HEK293 (cell line): ENCODE data around the gene NDST1.

Source experiments
- CTCF ChIA-PET: fragments of 350-600 bp; formaldehyde crosslinking; extraction: SDS; loops from one replicate; lab custom pipeline; 2021; ENCODE audit warnings: antibody characterized with exemption; lab: Yijun Ruan, JAX
- POLR2A ChIA-PET: fragments of 300-600 bp; formaldehyde crosslinking; extraction: SDS; loops from one replicate; lab custom pipeline; 2020; ENCODE audit warnings: antibody characterized with exemption, inconsistent platforms; lab: Yijun Ruan, JAX
- H3K27ac ChIP-seq: fragments of 200-500 bp; sonication (Bioruptor generic); 2 replicates; pipeline ENCODE4 v1.5.1; 2014; ENCODE audit warnings: low read depth, low read length, control low read depth, inconsistent platforms; ENCODE audit errors: extremely low read depth
- H3K36me3 ChIP-seq, 2 experiments: fragments of 200-500 bp in 1 of 2; sonication (Bioruptor generic) in 1 of 2; 1 replicate in 1 of 2; 2 replicates in 1 of 2; pipeline ENCODE4 v1.5.1; 2014 to 2017; ENCODE audit warnings: inconsistent platforms in 2 of 2, low read length in 2 of 2; ENCODE audit not compliant: control insufficient read depth in 2 of 2, insufficient read depth in 1 of 2
- H3K4me1 ChIP-seq: fragments of 200-500 bp; sonication (Bioruptor generic); 2 replicates; pipeline ENCODE4 v1.5.1; 2014; ENCODE audit warnings: mild to moderate bottlenecking, low read length, inconsistent platforms; ENCODE audit not compliant: control insufficient read depth, insufficient read depth
- H3K4me3 ChIP-seq: 2 replicates; pipeline ENCODE4 v1.5.1; 2011; ENCODE audit warnings: low read depth, mild to moderate bottlenecking, control low read depth, low read length, moderate library complexity
- H3K9me3 ChIP-seq: fragments of 200-500 bp; sonication (Bioruptor generic); 2 replicates; pipeline ENCODE4 v1.5.1; 2014; ENCODE audit warnings: low read depth, low read length, inconsistent platforms; ENCODE audit not compliant: control insufficient read depth, insufficient read depth
- FEZF1 ChIP-seq: fragments of 450-650 bp; formaldehyde crosslinking; IDR thresholded peaks from 2 replicates; pipeline ENCODE4 v1.5.1; 2016; ENCODE audit warnings: missing biosample characterization, missing genetic modification characterization
- GLIS1 ChIP-seq: fragments of 450-650 bp; formaldehyde crosslinking; IDR thresholded peaks from 2 replicates; pipeline ENCODE4 v1.5.1; 2016; ENCODE audit warnings: missing biosample characterization, missing genetic modification characterization
- HOXA7 ChIP-seq: sonication (generic); formaldehyde crosslinking; IDR thresholded peaks from 2 replicates; pipeline ENCODE4 v1.8.1; 2022; ENCODE audit warnings: missing genetic modification reagents, borderline replicate concordance
- IKZF3 ChIP-seq: fragments of 450-650 bp; IDR thresholded peaks from 2 replicates; pipeline ENCODE4 v1.5.0; 2018; ENCODE audit warnings: missing biosample characterization, mild to moderate bottlenecking, missing genetic modification characterization, moderate library complexity
- KLF10 ChIP-seq: fragments of 450-650 bp; IDR thresholded peaks from 2 replicates; pipeline ENCODE4 v1.5.1; 2018; ENCODE audit warnings: missing biosample characterization, mild to moderate bottlenecking, missing genetic modification characterization
- MYNN ChIP-seq: fragments of 450-650 bp; formaldehyde crosslinking; IDR thresholded peaks from 2 replicates; pipeline ENCODE4 v1.5.1; 2016; ENCODE audit warnings: missing biosample characterization, missing genetic modification characterization, borderline replicate concordance
- SP7 ChIP-seq: fragments of 450-650 bp; formaldehyde crosslinking; IDR thresholded peaks from 2 replicates; pipeline ENCODE4 v1.5.1; 2016; ENCODE audit warnings: missing biosample characterization, missing genetic modification characterization
- ZBTB11 ChIP-seq: fragments of 450-650 bp; formaldehyde crosslinking; conservative IDR thresholded peaks from 2 replicates; pipeline ENCODE4 v1.5.1; 2016; ENCODE audit warnings: low read depth, missing biosample characterization, missing genetic modification characterization
- ZEB2 ChIP-seq: fragments of 450-650 bp; formaldehyde crosslinking; IDR thresholded peaks from 2 replicates; pipeline ENCODE4 v1.5.1; 2016; ENCODE audit warnings: missing biosample characterization, missing genetic modification characterization
- ZFP41 ChIP-seq: fragments of 450-650 bp; formaldehyde crosslinking; IDR thresholded peaks from 2 replicates; pipeline ENCODE4 v1.5.1; 2016; ENCODE audit warnings: missing biosample characterization, missing genetic modification characterization, borderline replicate concordance
- ZNF112 ChIP-seq: fragments of 450-650 bp; formaldehyde crosslinking; IDR thresholded peaks from 2 replicates; pipeline ENCODE4 v1.5.0; 2017; ENCODE audit warnings: missing biosample characterization, missing genetic modification characterization
- ZNF146 ChIP-seq: fragments of 450-650 bp; formaldehyde crosslinking; IDR thresholded peaks from 2 replicates; pipeline ENCODE4 v1.5.1; 2016; ENCODE audit warnings: missing biosample characterization, missing genetic modification characterization
- ZNF221 ChIP-seq: fragments of 450-650 bp; formaldehyde crosslinking; IDR thresholded peaks from 2 replicates; pipeline ENCODE4 v1.5.1; 2017; ENCODE audit warnings: missing biosample characterization, missing genetic modification characterization, borderline replicate concordance
- ZNF473 ChIP-seq: fragments of 450-650 bp; formaldehyde crosslinking; IDR thresholded peaks from 2 replicates; pipeline ENCODE4 v1.5.1; 2017; ENCODE audit warnings: missing biosample characterization, missing genetic modification characterization
- ZNF561 ChIP-seq: fragments of 450-650 bp; IDR thresholded peaks from 2 replicates; pipeline ENCODE4 v1.5.1; 2018; ENCODE audit warnings: missing biosample characterization, missing genetic modification characterization, borderline replicate concordance
- ZNF768 ChIP-seq: fragments of 450-650 bp; formaldehyde crosslinking; IDR thresholded peaks from 2 replicates; pipeline ENCODE4 v1.5.1; 2018; ENCODE audit warnings: missing biosample characterization, mild to moderate bottlenecking, missing genetic modification characterization
- ZSCAN16 ChIP-seq: fragments of 450-650 bp; formaldehyde crosslinking; IDR thresholded peaks from 2 replicates; pipeline ENCODE4 v1.5.1; 2016; ENCODE audit warnings: missing biosample characterization, missing genetic modification characterization
- TF ChIP-seq, protein P1 (sequence below): fragments of 450-650 bp; formaldehyde crosslinking; IDR thresholded peaks from 2 replicates; pipeline ENCODE4 v1.5.1; 2016; ENCODE audit warnings: missing biosample characterization, missing genetic modification characterization
- TF ChIP-seq, protein P2 (sequence below): fragments of 450-650 bp; formaldehyde crosslinking; IDR thresholded peaks from 2 replicates; pipeline ENCODE4 v1.5.1; 2017; ENCODE audit warnings: missing biosample characterization, missing genetic modification characterization

Gene NDST1

GRCh38 chr5:150580917-150581316 lies 73.0 kb downstream of the NDST1 start:
- H3K4me3 ChIP-seq, result no peak overlapping the region
- H3K4me1 ChIP-seq, result no peaks in the 10 kb centered on the region
- no peaks in the 10 kb centered on the region for H3K36me3 ChIP-seq
- no peak overlapping the region for H3K27ac ChIP-seq
- H3K9me3 ChIP-seq, result no peaks in the 10 kb centered on the region
- CTCF ChIA-PET, result interaction anchor here (0.6 to 2.9 kb wide), 3 partner anchors 19 to 527 kb away, joined by 3 to 14 read pairs (median 3); no protein-coding TSS in a partner anchor
- no peak for TF ChIP-seq ZNF112
- TF ChIP-seq, protein P1, sequence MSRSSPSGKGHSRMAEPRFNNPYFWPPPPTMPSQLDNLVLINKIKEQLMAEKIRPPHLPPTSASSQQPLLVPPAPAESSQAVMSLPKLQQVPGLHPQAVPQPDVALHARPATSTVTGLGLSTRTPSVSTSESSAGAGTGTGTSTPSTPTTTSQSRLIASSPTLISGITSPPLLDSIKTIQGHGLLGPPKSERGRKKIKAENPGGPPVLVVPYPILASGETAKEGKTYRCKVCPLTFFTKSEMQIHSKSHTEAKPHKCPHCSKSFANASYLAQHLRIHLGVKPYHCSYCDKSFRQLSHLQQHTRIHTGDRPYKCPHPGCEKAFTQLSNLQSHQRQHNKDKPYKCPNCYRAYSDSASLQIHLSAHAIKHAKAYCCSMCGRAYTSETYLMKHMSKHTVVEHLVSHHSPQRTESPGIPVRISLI, result no peak
- no peak for TF ChIP-seq MYNN (tag by site-specific recombination)
- TF ChIP-seq ZNF146 (tag by site-specific recombination), result no peak
- TF ChIP-seq ZEB2 (tag by site-specific recombination), result no peak
- no peak for TF ChIP-seq HOXA7 (CRISPR knock-in tag)
- TF ChIP-seq, protein P2, sequence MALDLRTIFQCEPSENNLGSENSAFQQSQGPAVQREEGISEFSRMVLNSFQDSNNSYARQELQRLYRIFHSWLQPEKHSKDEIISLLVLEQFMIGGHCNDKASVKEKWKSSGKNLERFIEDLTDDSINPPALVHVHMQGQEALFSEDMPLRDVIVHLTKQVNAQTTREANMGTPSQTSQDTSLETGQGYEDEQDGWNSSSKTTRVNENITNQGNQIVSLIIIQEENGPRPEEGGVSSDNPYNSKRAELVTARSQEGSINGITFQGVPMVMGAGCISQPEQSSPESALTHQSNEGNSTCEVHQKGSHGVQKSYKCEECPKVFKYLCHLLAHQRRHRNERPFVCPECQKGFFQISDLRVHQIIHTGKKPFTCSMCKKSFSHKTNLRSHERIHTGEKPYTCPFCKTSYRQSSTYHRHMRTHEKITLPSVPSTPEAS (tag by site-specific recombination), result no peak
- no peak for TF ChIP-seq ZNF768
- POLR2A ChIA-PET, result no interaction called here

DNA sequence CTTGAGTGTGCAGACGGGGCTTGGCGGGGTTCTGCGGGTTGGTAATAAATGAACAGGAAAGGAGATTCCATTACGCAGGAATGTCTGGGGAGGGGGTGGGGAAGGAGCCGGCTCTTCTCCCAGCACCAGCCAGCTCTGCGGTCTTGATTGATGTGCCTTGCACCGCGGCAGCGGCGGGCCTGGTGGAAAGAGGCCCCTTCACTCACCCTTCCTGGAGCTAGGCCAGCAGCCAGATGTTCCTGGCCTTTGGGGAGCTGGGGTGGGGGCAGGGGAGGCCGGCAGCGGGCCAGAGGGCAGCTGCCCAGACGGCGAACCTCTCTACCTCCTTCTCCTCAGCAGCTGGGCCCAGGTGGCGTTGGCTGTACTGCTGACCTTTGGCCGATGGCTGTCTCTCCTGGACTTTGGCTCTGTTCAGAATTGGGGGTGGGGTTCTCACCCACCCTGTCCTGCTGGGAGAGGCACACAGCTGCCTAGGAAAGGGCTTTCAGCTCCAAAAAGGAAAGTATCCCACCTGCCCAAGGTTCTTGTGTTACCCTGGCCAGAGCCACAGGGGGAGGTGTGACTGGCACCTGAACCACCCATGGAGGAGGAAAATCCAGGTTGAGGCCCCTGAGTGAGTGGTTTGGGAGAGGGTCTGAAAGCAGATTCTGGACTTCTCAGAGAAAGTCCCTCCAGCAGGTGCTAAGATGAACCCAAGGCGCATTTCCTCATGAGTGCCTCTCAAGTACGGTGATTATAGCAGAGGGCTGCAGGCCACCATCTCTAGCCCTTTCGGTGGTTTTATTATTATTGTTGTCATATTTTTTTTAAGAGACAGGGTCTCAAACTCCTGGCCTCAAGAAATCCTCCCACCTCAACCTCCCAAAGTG lies 74.5 kb downstream of the NDST1 start:
- Histone ChIP-seq H3K4me3 (no peak overlapping the region), H3K9me3 (no peaks in the 10 kb centered on the region), H3K36me3 (no peaks in the 10 kb centered on the region), H3K27ac (no peak overlapping the region), H3K4me1 (no peaks in the 10 kb centered on the region)
- CTCF ChIA-PET, result interaction anchor here (0.6 to 1.3 kb wide), 7 partner anchors 9 to 125 kb away, joined by 3 to 6 read pairs (median 4); no protein-coding TSS in a partner anchor
- TF ChIP-seq ZFP41 (no peak), FEZF1 (tag by site-specific recombination) (no peak)
- TF ChIP-seq, protein P1, result no peak
- TF ChIP-seq, all 188 proteins: peak for 0
- POLR2A ChIA-PET, result no interaction called here

GRCh38 chr5:150583541-150584225 lies 75.8 kb downstream of the NDST1 start:
- Histone ChIP-seq H3K4me3 (no peak overlapping the region), H3K27ac (no peak overlapping the region), H3K9me3 (no peaks in the 10 kb centered on the region), H3K36me3 (no peaks in the 10 kb centered on the region), H3K4me1 (no peaks in the 10 kb centered on the region)
- ChIA-PET POLR2A (interaction anchor here (1.0 kb wide), 1 partner anchor 16 kb away, joined by 3 read pairs; no protein-coding TSS in a partner anchor), CTCF (interaction anchor here (0.6 to 1.3 kb wide), 8 partner anchors 9 to 165 kb away, joined by 3 to 6 read pairs (median 4); no protein-coding TSS in a partner anchor)
- TF ChIP-seq ZSCAN16 (tag by site-specific recombination) (no peak), GLIS1 (tag by site-specific recombination) (no peak), ZNF561 (tag by site-specific recombination) (no peak), ZBTB11 (tag by site-specific recombination) (no peak), IKZF3 (tag by site-specific recombination) (no peak), ZNF473 (tag by site-specific recombination) (no peak), ZNF221 (tag by site-specific recombination) (no peak), KLF10 (tag by site-specific recombination) (no peak), SP7 (tag by site-specific recombination) (no peak)
